Upper lobe of right lung (tissue), 1 donor: ENCODE results near the gene TFDP2. TPM values are rescaled to one million over a fixed set of nuclear protein-coding genes. Genes with fewer than 3 reads are reported as not detected.

Source experiments
- ATAC-seq: fragments of 200-7000 bp; cut with Tn5 transposase; one replicate; pipeline ENCODE4 v1.9.1; 2020; ENCODE audit warnings: mild to moderate bottlenecking, moderate library complexity
- DNase-seq: peaks from one replicate; pipeline ENCODE4 v3.0.0-alpha.2; 2020
- H3K27ac ChIP-seq: fragments of 200-600 bp; one replicate; pipeline ENCODE4 v1.8.0; 2022
- H3K27me3 ChIP-seq: fragments of 200-600 bp; one replicate; pipeline ENCODE4 v1.8.0; 2022; ENCODE audit warnings: mild to moderate bottlenecking
- H3K36me3 ChIP-seq: fragments of 200-600 bp; one replicate; pipeline ENCODE4 v1.8.0; 2022
- H3K4me1 ChIP-seq: fragments of 200-600 bp; one replicate; pipeline ENCODE4 v1.8.0; 2022
- H3K4me3 ChIP-seq: fragments of 200-600 bp; one replicate; pipeline ENCODE4 v1.8.0; 2022; ENCODE audit warnings: mild to moderate bottlenecking
- H3K9me3 ChIP-seq: fragments of 200-600 bp; one replicate; pipeline ENCODE4 v1.8.0; 2022
- intact Hi-C: fragments of 100-400 bp; cut with DNase I; formaldehyde crosslinking; loops from one replicate; pipeline ENCODE4 v1.11.0; 2022
- long read RNA-seq: library from polyadenylated mRNA; unstranded; transcript quantifications from one replicate; pipeline ENCODE4 v2.0.0, GENCODE V29; 2021
- total RNA-seq: library from RNA; stranded (reverse); fragmentation: NEBNext Ultra II Directional; extraction: Animal tissue kit (Norgen Biotek cat#: 25700); gene quantifications from one replicate; pipeline ENCODE4 v1.2.1, GENCODE V29; 2021
- TF ChIP-seq, protein P1 (sequence below): fragments of 200-600 bp; IDR thresholded peaks from one replicate; pipeline ENCODE4 v1.8.0; 2022; ENCODE audit warnings: antibody characterized with exemption
- donor health status: DM: no; HTN: yes; CAD: no; lungs with severe emphysema.

TFDP2 gene, protein sequence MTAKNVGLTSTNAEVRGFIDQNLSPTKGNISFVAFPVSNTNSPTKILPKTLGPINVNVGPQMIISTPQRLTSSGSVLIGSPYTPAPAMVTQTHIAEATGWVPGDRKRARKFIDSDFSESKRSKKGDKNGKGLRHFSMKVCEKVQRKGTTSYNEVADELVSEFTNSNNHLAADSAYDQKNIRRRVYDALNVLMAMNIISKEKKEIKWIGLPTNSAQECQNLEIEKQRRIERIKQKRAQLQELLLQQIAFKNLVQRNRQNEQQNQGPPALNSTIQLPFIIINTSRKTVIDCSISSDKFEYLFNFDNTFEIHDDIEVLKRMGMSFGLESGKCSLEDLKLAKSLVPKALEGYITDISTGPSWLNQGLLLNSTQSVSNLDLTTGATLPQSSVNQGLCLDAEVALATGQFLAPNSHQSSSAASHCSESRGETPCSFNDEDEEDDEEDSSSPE
- total RNA-seq, result 26.7 TPM
- long read RNA-seq, full-length matches to known transcripts, result 3 of 19 reads
- long read RNA-seq, partial matches to known transcripts, result 3 of 19 reads
- long read RNA-seq, other reads (novel, unspliced or antisense), result 13 of 19 reads

DNA sequence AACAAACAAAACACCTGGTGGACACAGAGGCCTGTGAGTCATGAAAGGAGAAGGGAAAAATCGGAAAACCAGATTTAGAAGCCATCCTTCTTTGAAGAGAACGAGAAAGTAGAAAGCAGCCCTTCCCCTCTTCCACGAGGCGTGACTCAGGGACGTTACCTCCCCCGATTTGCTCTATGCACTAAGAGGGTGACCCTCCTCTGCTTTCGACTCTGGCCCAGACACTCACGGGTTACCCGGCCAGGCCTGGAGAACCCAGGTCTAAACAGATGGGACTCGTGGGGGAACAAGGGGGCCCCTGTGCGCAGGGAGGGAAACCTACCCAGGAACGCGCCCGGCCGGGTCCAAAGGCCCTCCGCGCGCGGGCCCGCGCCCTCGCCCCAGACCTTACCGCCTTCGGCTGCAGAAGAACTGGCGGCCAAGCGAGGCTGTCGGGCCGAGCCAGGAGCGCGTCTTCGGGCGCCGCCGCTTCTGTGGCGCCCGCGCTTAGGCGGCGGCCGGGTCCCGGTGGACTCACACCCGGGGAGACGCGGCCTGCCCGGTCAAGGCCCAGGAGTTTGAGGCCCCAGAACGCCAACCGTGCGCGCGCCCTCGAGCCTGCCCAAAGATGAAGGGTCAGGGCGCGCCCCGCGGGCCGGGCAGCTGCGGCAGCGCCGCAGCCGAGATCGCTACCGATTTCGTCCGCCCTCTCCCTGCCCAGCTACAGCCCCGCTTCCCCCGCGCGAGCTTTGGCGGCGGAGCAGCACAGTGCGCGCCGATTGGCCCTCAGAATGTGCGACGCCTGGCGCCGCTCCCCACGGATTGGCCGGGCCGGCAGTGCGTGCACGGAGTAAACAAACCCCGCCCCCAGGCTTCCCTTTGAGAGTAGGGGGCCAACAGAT, at the start of gene TFDP2:
TFDP2 (minus strand) TSS at position 753 of the 881 bp plus-strand sequence. CDS start 47,795 bp downstream, outside the sequence.
- TF ChIP-seq, protein P1, sequence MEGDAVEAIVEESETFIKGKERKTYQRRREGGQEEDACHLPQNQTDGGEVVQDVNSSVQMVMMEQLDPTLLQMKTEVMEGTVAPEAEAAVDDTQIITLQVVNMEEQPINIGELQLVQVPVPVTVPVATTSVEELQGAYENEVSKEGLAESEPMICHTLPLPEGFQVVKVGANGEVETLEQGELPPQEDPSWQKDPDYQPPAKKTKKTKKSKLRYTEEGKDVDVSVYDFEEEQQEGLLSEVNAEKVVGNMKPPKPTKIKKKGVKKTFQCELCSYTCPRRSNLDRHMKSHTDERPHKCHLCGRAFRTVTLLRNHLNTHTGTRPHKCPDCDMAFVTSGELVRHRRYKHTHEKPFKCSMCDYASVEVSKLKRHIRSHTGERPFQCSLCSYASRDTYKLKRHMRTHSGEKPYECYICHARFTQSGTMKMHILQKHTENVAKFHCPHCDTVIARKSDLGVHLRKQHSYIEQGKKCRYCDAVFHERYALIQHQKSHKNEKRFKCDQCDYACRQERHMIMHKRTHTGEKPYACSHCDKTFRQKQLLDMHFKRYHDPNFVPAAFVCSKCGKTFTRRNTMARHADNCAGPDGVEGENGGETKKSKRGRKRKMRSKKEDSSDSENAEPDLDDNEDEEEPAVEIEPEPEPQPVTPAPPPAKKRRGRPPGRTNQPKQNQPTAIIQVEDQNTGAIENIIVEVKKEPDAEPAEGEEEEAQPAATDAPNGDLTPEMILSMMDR, result no peak
- H3K4me3 ChIP-seq, result peak within 1 kb of the TSS; percentile 77
- ATAC-seq (peak; percentile 100), DNase-seq (peak; percentile 95)
- no peaks in the 10 kb centered on the region for H3K9me3 ChIP-seq
- no peaks in the 10 kb centered on the region for H3K27me3 ChIP-seq
- H3K36me3 ChIP-seq, result no peaks in the 10 kb centered on the region
- intact Hi-C loops, result no loop called here
- H3K27ac ChIP-seq, result peak within 1 kb of the TSS; percentile 80
- H3K4me1 ChIP-seq, result peaks cover 13% of the 10 kb centered on the region

DNA sequence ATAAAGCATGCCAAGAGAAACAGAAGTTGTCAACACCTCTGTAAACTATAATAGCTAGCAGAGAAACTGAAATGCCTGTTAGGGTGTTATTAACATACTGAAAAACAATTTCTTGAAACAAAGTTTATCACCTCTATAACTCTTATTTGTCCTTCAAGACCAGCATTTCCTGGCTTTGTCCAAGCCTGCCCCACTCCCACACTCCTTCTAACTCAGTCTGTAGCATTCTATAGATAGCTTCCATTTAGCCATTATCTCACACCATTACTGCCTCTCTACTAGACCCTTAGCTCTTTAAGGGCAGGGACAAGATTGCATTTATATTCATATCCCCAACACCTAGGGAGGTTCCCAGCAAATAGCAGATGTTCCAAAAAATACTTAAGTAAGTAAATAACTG, 39.5 kb upstream of the TFDP2 start:
- Histone ChIP-seq H3K4me3 (no peak overlapping the region), H3K27ac (no peak overlapping the region), H3K9me3 (no peaks in the 10 kb centered on the region), H3K4me1 (no peaks in the 10 kb centered on the region), H3K36me3 (peaks cover 3% of the 10 kb centered on the region), H3K27me3 (no peaks in the 10 kb centered on the region)
- ATAC-seq, result no peak
- TF ChIP-seq, protein P1, result no peak
- intact Hi-C loops, result no loop called here
- DNase-seq, result no peak

DNA sequence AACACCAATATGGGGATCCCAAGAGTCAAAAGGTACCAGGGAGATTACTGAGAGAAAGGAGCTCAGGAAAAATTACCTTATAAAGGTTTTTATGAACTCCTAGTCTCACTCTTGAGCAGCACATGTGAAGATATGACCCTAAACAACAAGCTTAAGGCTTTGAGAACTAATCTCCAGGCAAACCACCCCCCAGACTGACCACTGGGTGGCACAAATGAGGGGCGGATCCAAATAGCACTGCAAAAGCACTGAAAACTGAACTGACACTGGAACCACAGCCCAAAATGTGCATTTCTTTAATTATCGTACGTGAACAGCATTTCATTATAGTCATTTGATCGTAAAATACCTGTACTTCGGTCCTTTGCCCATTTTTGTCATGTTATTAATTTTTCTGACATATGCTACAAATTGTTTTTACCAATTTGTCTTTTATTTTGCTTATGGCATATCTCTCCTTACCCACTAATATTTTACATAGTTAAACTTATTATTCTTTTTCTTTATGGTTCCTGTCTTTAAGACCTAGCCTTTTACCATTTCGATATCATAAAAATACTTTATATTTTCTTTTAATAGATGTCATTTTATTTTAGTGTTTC, 31.5 kb upstream of the TFDP2 start:
- no peak for DNase-seq
- intact Hi-C loops, result no loop called here
- H3K9me3 ChIP-seq, result no peaks in the 10 kb centered on the region
- H3K27me3 ChIP-seq, result no peaks in the 10 kb centered on the region
- peak; percentile 66 for ATAC-seq
- no peaks in the 10 kb centered on the region for H3K4me1 ChIP-seq
- peaks cover 14% of the 10 kb centered on the region for H3K36me3 ChIP-seq
- TF ChIP-seq, protein P1, result peak; percentile 47
- no peak overlapping the region for H3K27ac ChIP-seq
- H3K4me3 ChIP-seq, result no peak overlapping the region

DNA sequence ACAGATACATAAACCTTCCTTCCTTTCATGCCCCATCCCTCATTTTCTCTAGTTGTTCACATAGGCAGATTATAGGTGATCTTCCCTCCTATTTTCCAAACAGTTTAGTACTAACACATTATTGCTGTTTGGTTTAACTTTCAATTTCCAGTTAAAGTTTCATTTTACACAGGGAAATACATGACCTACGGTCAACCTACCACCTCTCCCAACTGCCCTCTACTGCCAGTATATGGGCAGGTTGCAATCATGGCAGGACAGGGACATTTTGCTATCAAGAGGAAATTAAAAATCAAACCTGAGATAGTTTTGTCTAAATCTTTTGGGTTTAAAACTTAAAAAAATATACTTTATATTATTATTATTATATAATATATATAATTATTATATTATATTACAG, 26.1 kb upstream of the TFDP2 start:
- Histone ChIP-seq H3K27ac (no peak overlapping the region), H3K36me3 (peaks cover 21% of the 10 kb centered on the region), H3K4me3 (no peak overlapping the region), H3K9me3 (no peaks in the 10 kb centered on the region), H3K27me3 (no peaks in the 10 kb centered on the region), H3K4me1 (no peaks in the 10 kb centered on the region)
- ATAC-seq (no peak), DNase-seq (no peak)
- TF ChIP-seq, protein P1, result no peak
- intact Hi-C loops, result no loop called here

DNA sequence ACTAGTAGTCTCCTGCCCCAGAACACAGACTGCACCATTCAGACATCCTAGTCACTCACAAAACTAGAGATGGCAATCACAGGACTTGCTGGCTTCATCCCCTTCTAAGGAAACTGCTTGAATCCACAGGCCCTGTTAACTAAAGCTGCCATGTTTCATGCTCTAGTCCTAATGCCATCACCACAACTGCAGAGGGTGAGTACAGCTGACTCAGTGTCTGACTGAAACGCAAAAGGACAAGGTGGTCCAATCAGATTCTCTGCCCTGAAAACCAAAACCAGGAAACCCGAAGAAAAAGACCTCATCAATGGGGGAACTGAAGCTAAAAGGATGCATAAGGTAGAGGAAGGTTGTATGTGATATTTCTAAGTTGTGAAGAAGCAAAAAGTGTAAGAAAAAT, 25.2 kb upstream of the TFDP2 start:
- H3K27ac ChIP-seq, result no peak overlapping the region
- no peaks in the 10 kb centered on the region for H3K27me3 ChIP-seq
- ATAC-seq (no peak), DNase-seq (no peak)
- H3K36me3 ChIP-seq, result peaks cover 29% of the 10 kb centered on the region
- intact Hi-C loops, result no loop called here
- TF ChIP-seq, protein P1, result no peak
- H3K4me3 ChIP-seq, result no peak overlapping the region
- no peaks in the 10 kb centered on the region for H3K9me3 ChIP-seq
- H3K4me1 ChIP-seq, result no peaks in the 10 kb centered on the region
